GM23248 (cell line): ENCODE data around the gene HOXC6. TPM values are rescaled to one million over a fixed set of nuclear protein-coding genes. Genes with fewer than 3 reads are reported as not detected.

Source experiments
- DNase-seq: peaks from one replicate; pipeline ENCODE4 v3.0.0-alpha.2; 2015
- H2AFZ ChIP-seq: fragments of 200-600 bp; sonication (generic); 2 replicates; pipeline ENCODE4 v1.6.1; 2016; ENCODE audit warnings: antibody characterized with exemption
- H3F3A ChIP-seq: fragments of 200-600 bp; sonication (generic); 2 replicates; pipeline ENCODE4 v1.6.1; 2016; ENCODE audit warnings: mild to moderate bottlenecking, antibody characterized with exemption, mixed run types; ENCODE audit not compliant: insufficient read depth
- H3K27ac ChIP-seq: fragments of 200-600 bp; sonication (generic); 2 replicates; pipeline ENCODE4 v1.5.1; 2016; ENCODE audit warnings: mild to moderate bottlenecking
- H3K27me3 ChIP-seq: fragments of 200-600 bp; sonication (generic); replicated peaks from 2 replicates; pipeline ENCODE4 v1.6.1; 2016; ENCODE audit warnings: mild to moderate bottlenecking; ENCODE audit not compliant: insufficient read depth
- H3K36me3 ChIP-seq: fragments of 200-600 bp; sonication (generic); 2 replicates; pipeline ENCODE4 v1.6.1; 2016; ENCODE audit warnings: low read depth, mild to moderate bottlenecking
- H3K4me1 ChIP-seq: fragments of 200-600 bp; sonication (generic); 2 replicates; pipeline ENCODE4 v1.6.1; 2016; ENCODE audit warnings: mild to moderate bottlenecking; ENCODE audit not compliant: insufficient read depth
- H3K4me2 ChIP-seq: fragments of 200-600 bp; sonication (generic); one replicate; pipeline ENCODE4 v1.6.1; 2016; ENCODE audit warnings: mild to moderate bottlenecking; ENCODE audit not compliant: unreplicated experiment
- H3K4me3 ChIP-seq: fragments of 200-600 bp; sonication (generic); 2 replicates; pipeline ENCODE4 v1.5.1; 2016; ENCODE audit warnings: mild to moderate bottlenecking
- H3K79me2 ChIP-seq: fragments of 200-600 bp; sonication (generic); 2 replicates; pipeline ENCODE4 v1.6.1; 2016; ENCODE audit warnings: mild to moderate bottlenecking; ENCODE audit not compliant: insufficient read depth
- H3K9ac ChIP-seq: fragments of 200-600 bp; sonication (generic); 2 replicates; pipeline ENCODE4 v1.6.1; 2016; ENCODE audit warnings: mild to moderate bottlenecking
- H3K9me2 ChIP-seq: fragments of 200-600 bp; sonication (generic); 2 replicates; pipeline ENCODE4 v1.6.1; 2016; ENCODE audit warnings: mixed run types, mild to moderate bottlenecking, moderate library complexity; ENCODE audit not compliant: insufficient read depth
- H3K9me3 ChIP-seq: fragments of 200-600 bp; sonication (generic); one replicate; pipeline ENCODE4 v1.6.1; 2017; ENCODE audit warnings: low read depth
- H4K20me1 ChIP-seq: fragments of 200-600 bp; sonication (generic); 2 replicates; pipeline ENCODE4 v1.6.0; 2016; ENCODE audit not compliant: insufficient read depth
- EZH2 ChIP-seq: fragments of 200-600 bp; sonication (generic); IDR thresholded peaks from 2 replicates; pipeline ENCODE4 v1.6.1; 2018; ENCODE audit warnings: antibody characterized with exemption, mild to moderate bottlenecking; ENCODE audit not compliant: insufficient read depth, poor library complexity, severe bottlenecking
- EZH2phosphoT487 ChIP-seq: fragments of 200-600 bp; sonication (generic); IDR thresholded peaks from 2 replicates; pipeline ENCODE4 v1.6.1; 2018; ENCODE audit warnings: antibody characterized with exemption, moderate library complexity, mild to moderate bottlenecking, low read depth; ENCODE audit not compliant: insufficient read depth
- WGBS, 2 experiments: methylation state at CpG; one replicate each; pipeline ENCODE4 v1.1.6; 2015 to 2017; ENCODE audit warnings: low lambda C conversion rate in 2 of 2, low coverage in 1 of 2; ENCODE audit errors: missing lambda C conversion rate in 2 of 2; 5-methylcytosine and 5-hydroxymethylcytosine counted together
- in situ Hi-C: fragments of 300-500 bp; cut with MboI; formaldehyde crosslinking; loops from 2 replicates; pipeline ENCODE4 v1.15.0; 2020
- polyA plus RNA-seq: library from polyadenylated mRNA; unstranded; fragments of >200 nt; fragmentation: Nextera tagmentation; extraction: Ambion mirVana; gene quantifications from 2 replicates; pipeline ENCODE4 v1.2.1, GENCODE V29; 2016
- total RNA-seq: library from RNA; depleted of rRNA; stranded (reverse); fragments of >200 nt; shearing (Covaris generic); gene quantifications from 2 replicates; pipeline ENCODE4 v1.2.3, GENCODE V29; 2014

The HOXC6 gene
- total and polyA plus RNA-seq, 2 experiments from 2014 or later, result 3.6 to 20.5 TPM

DNA sequence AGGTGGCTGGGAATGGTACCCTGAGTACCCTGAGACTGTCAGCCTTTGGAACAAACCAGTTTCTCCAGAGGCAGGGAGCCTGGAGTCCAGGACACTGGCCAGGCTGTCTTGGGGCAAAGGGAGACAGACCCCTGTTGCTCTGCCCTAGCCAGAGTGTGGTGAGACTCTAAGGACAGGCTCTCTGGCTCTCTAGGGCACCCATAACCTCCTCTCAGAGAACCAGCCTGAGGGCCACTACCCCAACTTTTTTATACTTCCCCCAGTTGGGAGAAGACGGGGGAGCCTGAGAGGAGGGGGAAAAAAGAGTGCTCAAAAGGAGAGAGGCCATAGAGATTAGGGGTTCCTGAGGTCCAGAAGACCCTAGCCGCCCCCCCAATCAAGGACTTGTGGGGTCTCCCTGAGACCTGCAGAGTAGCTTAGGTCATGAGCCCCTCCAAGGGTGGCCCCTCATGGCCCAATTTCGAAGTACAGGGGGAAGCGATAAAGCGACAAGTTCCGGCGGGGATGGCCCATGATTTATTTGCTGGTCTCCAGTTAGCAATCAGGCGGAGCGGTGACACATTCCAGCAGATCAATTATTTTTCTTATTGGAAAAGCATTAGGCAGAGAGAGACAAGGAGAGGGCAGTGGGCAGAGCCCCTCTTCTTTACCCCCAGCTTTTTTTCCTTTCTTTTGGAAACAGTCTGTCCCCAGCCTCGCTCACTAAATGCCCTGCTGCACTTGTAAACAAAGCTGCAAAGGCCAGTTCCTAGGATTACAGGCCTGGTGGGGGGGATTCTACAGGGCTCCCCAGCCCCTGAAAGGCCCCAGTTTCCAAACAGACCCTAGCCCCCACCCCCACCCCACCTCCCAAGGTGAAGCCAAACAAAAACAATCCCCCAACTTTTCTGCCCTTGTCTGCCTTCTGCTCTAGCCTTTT, 17.9 kb upstream of the HOXC6 start:
- Histone ChIP-seq H3K9ac (peak overlapping the region; percentile 84), H3K4me3 (peak overlapping the region; percentile 91), H3K4me2 (peak overlapping the region; percentile 81), H3K27ac (peak overlapping the region; percentile 73), H3F3A (peaks cover 23% of the 10 kb centered on the region), H3K27me3 (no peaks in the 10 kb centered on the region), H4K20me1 (no peaks in the 10 kb centered on the region), H3K79me2 (peaks cover 49% of the 10 kb centered on the region), H2AFZ (peak overlapping the region; percentile 76), H3K9me3 (no peaks in the 10 kb centered on the region), H3K36me3 (no peaks in the 10 kb centered on the region), H3K4me1 (peaks cover 33% of the 10 kb centered on the region), H3K9me2 (no peaks in the 10 kb centered on the region)
- no peak for DNase-seq
- 33 to 39% methylated on average over 10 of the region's 10 CpGs for WGBS, 2 experiments
- TF ChIP-seq EZH2phosphoT487, result no peak
- no peak for TF ChIP-seq EZH2
- in situ Hi-C loops, result no loop called here

GRCh38 chr12:54010972-54011664, 17.1 kb upstream of the HOXC6 start:
- WGBS, 2 experiments, result 43 to 51% methylated on average over 17 of the region's 17 CpGs
- Histone ChIP-seq H3K4me3 (peak overlapping the region; percentile 91), H3K27ac (peak overlapping the region; percentile 41), H3K27me3 (no peaks in the 10 kb centered on the region), H3K9me2 (no peaks in the 10 kb centered on the region), H3K79me2 (peaks cover 57% of the 10 kb centered on the region), H3F3A (peaks cover 23% of the 10 kb centered on the region), H3K4me2 (peak overlapping the region; percentile 81), H3K9ac (peak overlapping the region; percentile 84), H3K4me1 (peaks cover 37% of the 10 kb centered on the region), H3K9me3 (no peaks in the 10 kb centered on the region), H2AFZ (peak overlapping the region; percentile 52), H3K36me3 (no peaks in the 10 kb centered on the region), H4K20me1 (no peaks in the 10 kb centered on the region)
- TF ChIP-seq EZH2phosphoT487, result no peak
- TF ChIP-seq EZH2, result no peak
- in situ Hi-C loops, result no loop called here
- peak; percentile 41 for DNase-seq

DNA sequence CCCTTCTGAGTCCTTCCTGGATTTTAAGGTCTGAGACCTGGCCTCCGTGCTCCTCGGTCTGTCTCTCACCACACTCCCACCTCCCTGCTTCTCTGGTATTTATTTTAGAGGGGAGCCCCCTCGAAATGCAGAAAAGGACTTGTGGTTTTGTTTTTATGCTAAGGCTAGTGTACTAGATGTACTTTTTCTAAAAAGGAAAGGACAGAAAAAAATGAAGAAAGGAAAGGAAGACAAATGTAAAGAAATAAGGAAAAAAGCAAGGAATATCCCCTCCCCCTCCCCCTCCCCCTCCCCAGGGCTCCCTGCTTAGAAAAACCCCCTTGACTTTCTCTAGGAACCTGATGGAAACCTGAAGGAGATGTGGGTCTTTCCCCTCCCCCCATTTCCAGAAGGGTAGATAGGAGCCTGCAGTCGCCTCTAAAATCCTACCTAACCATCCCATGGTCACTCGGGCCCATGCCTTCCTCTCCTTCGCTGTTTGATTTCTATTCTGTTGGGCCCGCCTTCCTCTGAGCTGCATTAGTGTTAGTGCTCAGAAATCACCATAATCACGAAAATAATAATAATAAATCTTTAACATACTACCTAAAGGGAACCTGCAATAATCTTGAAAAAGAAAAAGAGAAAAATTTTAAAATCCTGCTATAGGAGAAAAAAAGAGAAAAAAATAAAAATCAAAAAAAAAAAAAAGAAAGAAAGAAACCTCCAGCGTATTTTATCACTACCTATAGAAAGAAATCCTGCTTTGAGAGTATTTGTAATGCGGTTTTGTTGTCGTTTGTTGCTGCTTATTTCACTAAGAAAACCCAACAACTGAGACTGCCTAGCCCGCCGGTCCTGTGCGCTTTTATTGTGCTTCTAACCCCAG, 16.3 kb upstream of the HOXC6 start:
- H3F3A ChIP-seq, result peaks cover 23% of the 10 kb centered on the region
- H2AFZ ChIP-seq, result no peak overlapping the region
- peaks cover 37% of the 10 kb centered on the region for H3K4me1 ChIP-seq
- no peak for DNase-seq
- H3K9ac ChIP-seq, result peak overlapping the region; percentile 84
- H3K9me2 ChIP-seq, result no peaks in the 10 kb centered on the region
- H3K27ac ChIP-seq, result peak overlapping the region; percentile 49; the same call in 1 of the 2 replicates
- in situ Hi-C loops, result no loop called here
- WGBS, 2 experiments, result 85 to 89% methylated on average over 14 of the region's 14 CpGs
- peak overlapping the region; percentile 91 for H3K4me3 ChIP-seq
- H3K79me2 ChIP-seq, result peaks cover 59% of the 10 kb centered on the region
- peak overlapping the region; percentile 81 for H3K4me2 ChIP-seq
- TF ChIP-seq EZH2phosphoT487, result no peak
- TF ChIP-seq EZH2, result no peak
- H4K20me1 ChIP-seq, result no peaks in the 10 kb centered on the region
- H3K9me3 ChIP-seq, result no peaks in the 10 kb centered on the region
- H3K27me3 ChIP-seq, result no peaks in the 10 kb centered on the region
- no peaks in the 10 kb centered on the region for H3K36me3 ChIP-seq
